ENCODE results near the gene ADAM22. TPM values are rescaled to one million over a fixed set of nuclear protein-coding genes. Genes with fewer than 3 reads are reported as not detected.

ADAM22 gene
- total RNA-seq, 1 donor from 2014 or later, result 1.6 TPM

GRCh38 chr7:88117325-88117724 is 183.3 kb downstream of the ADAM22 start:
- Mint-ChIP-seq H3K4me3 (ENCODE audit: unreplicated experiment) (no peak overlapping the region), H3K36me3 (ENCODE audit: low read depth) (no peaks in the 10 kb centered on the region), H3K27ac (ENCODE audit: unreplicated experiment) (no peak overlapping the region), H3K27me3 (ENCODE audit: low read depth) (no peaks in the 10 kb centered on the region), H3K9me3 (ENCODE audit: low read depth) (no peaks in the 10 kb centered on the region), H3K4me1 (ENCODE audit: low read depth) (no peaks in the 10 kb centered on the region)
- no peak for DNase-seq (ENCODE audit: low spot score)
- TF ChIP-seq CTCF (IDR thresholded peaks at IDR 0.05), result no peak

GRCh38 chr7:88121335-88121734 is 187.3 kb downstream of the ADAM22 start:
- Mint-ChIP-seq H3K4me3 (ENCODE audit: unreplicated experiment) (no peak overlapping the region), H3K4me1 (ENCODE audit: low read depth) (no peaks in the 10 kb centered on the region), H3K27me3 (ENCODE audit: low read depth) (no peaks in the 10 kb centered on the region), H3K27ac (ENCODE audit: unreplicated experiment) (no peak overlapping the region), H3K9me3 (ENCODE audit: low read depth) (no peaks in the 10 kb centered on the region), H3K36me3 (ENCODE audit: low read depth) (no peaks in the 10 kb centered on the region)
- no peak for TF ChIP-seq CTCF (IDR thresholded peaks at IDR 0.05)
- DNase-seq (ENCODE audit: low spot score), result no peak

- Mint-ChIP-seq H3K9me3 (ENCODE audit: low read depth) (no peaks in the 10 kb centered on the region), H3K27ac (ENCODE audit: unreplicated experiment) (no peak overlapping the region), H3K4me3 (ENCODE audit: unreplicated experiment) (no peak overlapping the region), H3K27me3 (ENCODE audit: low read depth) (peaks cover 2% of the 10 kb centered on the region), H3K36me3 (ENCODE audit: low read depth) (no peaks in the 10 kb centered on the region), H3K4me1 (ENCODE audit: low read depth) (no peaks in the 10 kb centered on the region)
- TF ChIP-seq CTCF (IDR thresholded peaks at IDR 0.05), result no peak
- DNase-seq (ENCODE audit: low spot score), result no peak
Observed at GRCh38 chr7:88127637-88128290, 193.7 kb downstream of the ADAM22 start.

- Mint-ChIP-seq H3K36me3 (ENCODE audit: low read depth) (no peaks in the 10 kb centered on the region), H3K4me3 (ENCODE audit: unreplicated experiment) (no peak overlapping the region), H3K4me1 (ENCODE audit: low read depth) (no peaks in the 10 kb centered on the region), H3K9me3 (ENCODE audit: low read depth) (no peaks in the 10 kb centered on the region), H3K27me3 (ENCODE audit: low read depth) (peaks cover 2% of the 10 kb centered on the region), H3K27ac (ENCODE audit: unreplicated experiment) (no peak overlapping the region)
- DNase-seq (ENCODE audit: low spot score), result no peak
- no peak for TF ChIP-seq CTCF (IDR thresholded peaks at IDR 0.05)
Observed at GRCh38 chr7:88132725-88133124, 198.7 kb downstream of the ADAM22 start.

- no peak overlapping the region for H3K27ac Mint-ChIP-seq (ENCODE audit: unreplicated experiment)
- no peaks in the 10 kb centered on the region for H3K4me1 Mint-ChIP-seq (ENCODE audit: low read depth)
- H3K36me3 Mint-ChIP-seq (ENCODE audit: low read depth), result no peaks in the 10 kb centered on the region
- no peaks in the 10 kb centered on the region for H3K9me3 Mint-ChIP-seq (ENCODE audit: low read depth)
- DNase-seq (ENCODE audit: low spot score), result no peak
- no peaks in the 10 kb centered on the region for H3K27me3 Mint-ChIP-seq (ENCODE audit: low read depth)
- H3K4me3 Mint-ChIP-seq (ENCODE audit: unreplicated experiment), result no peak overlapping the region
- no peak for TF ChIP-seq CTCF (IDR thresholded peaks at IDR 0.05)
Observed at GRCh38 chr7:88140947-88141346, 206.9 kb downstream of the ADAM22 start.
